MM.1S (cell line): Measurements from ENCODE around the gene TNMD.

Source experiments
- DNase-seq: peaks from one replicate; pipeline ENCODE4 v3.0.0-alpha.2; 2015
- H2AFZ ChIP-seq: fragments of 300-600 bp; sonication (generic); 2 replicates; pipeline ENCODE4 v1.6.0; 2016; ENCODE audit warnings: antibody characterized with exemption, low read length
- H3F3A ChIP-seq: fragments of 300-600 bp; sonication (generic); 2 replicates; pipeline ENCODE4 v1.6.1; 2016; ENCODE audit warnings: mild to moderate bottlenecking, antibody characterized with exemption, low read length, moderate library complexity, mixed read lengths; ENCODE audit not compliant: insufficient read depth
- H3K27ac ChIP-seq: fragments of 300-600 bp; sonication (generic); 2 replicates; pipeline ENCODE4 v1.5.1; 2016; ENCODE audit warnings: mild to moderate bottlenecking, low read length
- H3K27me3 ChIP-seq: fragments of 300-600 bp; sonication (generic); replicated peaks from 2 replicates; pipeline ENCODE4 v1.6.0; 2016; ENCODE audit warnings: low read length; ENCODE audit not compliant: insufficient read depth
- H3K36me3 ChIP-seq: fragments of 300-600 bp; sonication (generic); replicated peaks from 2 replicates; pipeline ENCODE4 v1.6.1; 2016; ENCODE audit warnings: mild to moderate bottlenecking, low read length, mixed read lengths; ENCODE audit not compliant: insufficient read depth
- H3K4me1 ChIP-seq: fragments of 300-600 bp; sonication (generic); 2 replicates; pipeline ENCODE4 v1.6.1; 2016; ENCODE audit warnings: low read length, mixed read lengths
- H3K4me2 ChIP-seq: fragments of 300-600 bp; sonication (generic); 2 replicates; pipeline ENCODE4 v1.6.0; 2016; ENCODE audit warnings: low read depth, low read length
- H3K4me3 ChIP-seq: fragments of 300-600 bp; sonication (generic); 2 replicates; pipeline ENCODE4 v1.5.1; 2016; ENCODE audit warnings: low read length, mixed read lengths
- H3K79me2 ChIP-seq: fragments of 300-600 bp; sonication (generic); 2 replicates; pipeline ENCODE4 v1.6.1; 2016; ENCODE audit warnings: mixed run types, low read length, mixed read lengths
- H3K9ac ChIP-seq: fragments of 300-600 bp; sonication (generic); 2 replicates; pipeline ENCODE4 v1.6.1; 2016; ENCODE audit warnings: low read length, mixed read lengths
- H3K9me2 ChIP-seq: fragments of 300-600 bp; sonication (generic); replicated peaks from 2 replicates; pipeline ENCODE4 v1.6.1; 2016; ENCODE audit warnings: mild to moderate bottlenecking, low read length, mixed read lengths; ENCODE audit not compliant: insufficient read depth
- H3K9me3 ChIP-seq: fragments of 300-600 bp; sonication (generic); replicated peaks from 2 replicates; pipeline ENCODE4 v1.6.1; 2016; ENCODE audit warnings: mild to moderate bottlenecking, low read length, mixed read lengths; ENCODE audit not compliant: insufficient read depth
- H4K20me1 ChIP-seq: fragments of 300-600 bp; sonication (generic); 2 replicates; pipeline ENCODE4 v1.6.1; 2016; ENCODE audit warnings: mild to moderate bottlenecking, low read length, moderate library complexity, mixed read lengths; ENCODE audit not compliant: insufficient read depth
- EZH2 ChIP-seq: fragments of 300-600 bp; sonication (generic); optimal IDR thresholded peaks from 2 replicates; pipeline ENCODE3; 2017; ENCODE audit warnings: low read depth, mild to moderate bottlenecking, antibody characterized with exemption, low read length, mixed read lengths
- EZH2phosphoT487 ChIP-seq: fragments of 300-600 bp; sonication (generic); IDR thresholded peaks from 2 replicates; pipeline ENCODE4 v1.6.1; 2018; ENCODE audit warnings: antibody characterized with exemption, low read length
- TF ChIP-seq, protein P1 (sequence below): fragments of 300-600 bp; sonication (generic); IDR thresholded peaks from 2 replicates; pipeline ENCODE4 v1.5.1; 2016; ENCODE audit warnings: antibody characterized with exemption, low read length, mixed read lengths

The TNMD gene

DNA sequence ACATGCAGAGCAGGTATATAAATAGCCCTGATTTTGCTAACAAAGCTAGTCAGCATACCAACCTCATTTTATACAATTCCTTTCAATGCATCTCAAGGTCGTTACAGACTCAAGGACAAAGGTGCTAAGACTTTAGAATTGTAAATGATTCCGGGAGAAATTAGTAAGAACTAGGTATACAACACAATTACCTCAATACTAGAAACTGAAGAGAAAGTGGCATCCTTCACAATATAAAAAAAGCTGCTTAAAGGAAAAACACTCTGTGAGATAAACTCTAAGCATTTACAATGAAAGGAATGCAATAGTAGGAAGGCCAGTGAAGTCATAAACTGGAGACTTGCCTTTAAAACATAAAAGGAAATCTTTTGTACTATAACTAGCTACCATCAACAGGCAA lies 11.9 kb downstream of the TNMD start:
- Histone ChIP-seq H3K9me3 (no peaks in the 10 kb centered on the region), H3K4me3 (no peak overlapping the region), H3K9ac (no peak overlapping the region), H3K4me2 (no peak overlapping the region), H3K9me2 (no peaks in the 10 kb centered on the region), H3F3A (no peaks in the 10 kb centered on the region), H3K4me1 (peaks cover 11% of the 10 kb centered on the region), H3K27me3 (no peaks in the 10 kb centered on the region), H3K27ac (no peak overlapping the region), H3K79me2 (no peaks in the 10 kb centered on the region), H4K20me1 (no peaks in the 10 kb centered on the region), H3K36me3 (no peaks in the 10 kb centered on the region), H2AFZ (no peak overlapping the region)
- DNase-seq: no peak
- no peak for TF ChIP-seq EZH2
- no peak for TF ChIP-seq EZH2phosphoT487
- TF ChIP-seq, protein P1, sequence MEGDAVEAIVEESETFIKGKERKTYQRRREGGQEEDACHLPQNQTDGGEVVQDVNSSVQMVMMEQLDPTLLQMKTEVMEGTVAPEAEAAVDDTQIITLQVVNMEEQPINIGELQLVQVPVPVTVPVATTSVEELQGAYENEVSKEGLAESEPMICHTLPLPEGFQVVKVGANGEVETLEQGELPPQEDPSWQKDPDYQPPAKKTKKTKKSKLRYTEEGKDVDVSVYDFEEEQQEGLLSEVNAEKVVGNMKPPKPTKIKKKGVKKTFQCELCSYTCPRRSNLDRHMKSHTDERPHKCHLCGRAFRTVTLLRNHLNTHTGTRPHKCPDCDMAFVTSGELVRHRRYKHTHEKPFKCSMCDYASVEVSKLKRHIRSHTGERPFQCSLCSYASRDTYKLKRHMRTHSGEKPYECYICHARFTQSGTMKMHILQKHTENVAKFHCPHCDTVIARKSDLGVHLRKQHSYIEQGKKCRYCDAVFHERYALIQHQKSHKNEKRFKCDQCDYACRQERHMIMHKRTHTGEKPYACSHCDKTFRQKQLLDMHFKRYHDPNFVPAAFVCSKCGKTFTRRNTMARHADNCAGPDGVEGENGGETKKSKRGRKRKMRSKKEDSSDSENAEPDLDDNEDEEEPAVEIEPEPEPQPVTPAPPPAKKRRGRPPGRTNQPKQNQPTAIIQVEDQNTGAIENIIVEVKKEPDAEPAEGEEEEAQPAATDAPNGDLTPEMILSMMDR: no peak

DNA sequence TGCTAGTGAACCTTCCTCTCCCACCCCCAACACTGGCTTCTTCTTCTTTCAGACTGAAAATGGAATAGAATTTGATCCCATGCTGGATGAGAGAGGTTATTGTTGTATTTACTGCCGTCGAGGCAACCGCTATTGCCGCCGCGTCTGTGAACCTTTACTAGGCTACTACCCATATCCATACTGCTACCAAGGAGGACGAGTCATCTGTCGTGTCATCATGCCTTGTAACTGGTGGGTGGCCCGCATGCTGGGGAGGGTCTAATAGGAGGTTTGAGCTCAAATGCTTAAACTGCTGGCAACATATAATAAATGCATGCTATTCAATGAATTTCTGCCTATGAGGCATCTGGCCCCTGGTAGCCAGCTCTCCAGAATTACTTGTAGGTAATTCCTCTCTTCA lies 14.7 kb downstream of the TNMD start:
- H3K36me3 ChIP-seq: no peaks in the 10 kb centered on the region
- DNase-seq: no peak

DNA sequence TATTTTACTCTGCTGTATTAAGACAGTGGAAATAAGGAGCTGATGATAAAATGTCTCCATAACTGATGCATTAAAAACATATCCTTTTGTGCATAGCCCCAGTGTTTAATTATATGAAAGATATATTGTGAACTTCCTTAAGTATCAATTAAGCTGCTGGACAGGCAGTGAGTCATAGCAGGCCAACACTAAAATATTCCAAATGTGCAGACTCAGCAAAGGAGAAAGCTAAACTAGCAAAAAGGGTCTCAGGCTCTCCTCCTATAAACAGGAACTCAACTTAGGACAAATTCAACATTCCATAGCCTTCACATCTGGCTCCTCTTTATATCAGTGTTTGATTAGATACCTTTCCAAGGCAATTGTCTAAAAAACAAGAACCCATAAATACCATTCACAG lies 15.6 kb downstream of the TNMD start:
- Histone ChIP-seq H3K79me2 (no peaks in the 10 kb centered on the region), H3K4me1 (peaks cover 11% of the 10 kb centered on the region), H3K4me3 (no peak overlapping the region), H3F3A (no peaks in the 10 kb centered on the region), H3K27me3 (no peaks in the 10 kb centered on the region), H2AFZ (no peak overlapping the region), H3K36me3 (no peaks in the 10 kb centered on the region), H4K20me1 (no peaks in the 10 kb centered on the region), H3K4me2 (peak overlapping the region; percentile 46), H3K9ac (no peak overlapping the region), H3K9me3 (no peaks in the 10 kb centered on the region), H3K27ac (no peak overlapping the region), H3K9me2 (no peaks in the 10 kb centered on the region)
- TF ChIP-seq EZH2 (no peak), EZH2phosphoT487 (no peak)
- TF ChIP-seq, protein P1: no peak
- no peak for DNase-seq

More for the DNA sequence above, 14.7 kb downstream of the TNMD start:
- no peak overlapping the region for H3K4me3 ChIP-seq
- no peaks in the 10 kb centered on the region for H3K9me3 ChIP-seq
- H3K27ac ChIP-seq: no peak overlapping the region
- H3F3A ChIP-seq: no peaks in the 10 kb centered on the region
- no peaks in the 10 kb centered on the region for H3K27me3 ChIP-seq
- H3K9me2 ChIP-seq: no peaks in the 10 kb centered on the region
- peaks cover 11% of the 10 kb centered on the region for H3K4me1 ChIP-seq
- H4K20me1 ChIP-seq: no peaks in the 10 kb centered on the region
- H3K9ac ChIP-seq: no peak overlapping the region
- H2AFZ ChIP-seq: no peak overlapping the region
- TF ChIP-seq EZH2 (no peak), EZH2phosphoT487 (no peak)
- TF ChIP-seq, protein P1: no peak
- no peaks in the 10 kb centered on the region for H3K79me2 ChIP-seq
- H3K4me2 ChIP-seq: no peak overlapping the region
